Mesothelial cell of epicardium (in vitro differentiated cells): ENCODE measurements around the gene CCDC146. TPM values are rescaled to one million over a fixed set of nuclear protein-coding genes. Genes with fewer than 3 reads are reported as not detected.

Experiments used
- DNase-seq, 2 experiments: peaks; one replicate each; pipeline ENCODE4 v3.0.0; 2021; ENCODE audit warnings: low spot score in 2 of 2; ENCODE audit not compliant: unreplicated experiment in 2 of 2
- H3K27ac Mint-ChIP-seq: 2 replicates; pipeline ENCODE4 v1.8.0; 2021; ENCODE audit warnings: mixed read lengths
- H3K27me3 Mint-ChIP-seq: 2 replicates; pipeline ENCODE4 v1.8.0; 2021; ENCODE audit warnings: low read depth, mixed read lengths
- H3K36me3 Mint-ChIP-seq: 2 replicates; pipeline ENCODE4 v1.8.0; 2021; ENCODE audit warnings: mixed read lengths
- H3K4me1 Mint-ChIP-seq: 2 replicates; pipeline ENCODE4 v1.8.0; 2021; ENCODE audit warnings: mixed read lengths
- H3K4me3 Mint-ChIP-seq: 2 replicates; pipeline ENCODE4 v1.8.0; 2021; ENCODE audit warnings: mild to moderate bottlenecking, moderate library complexity, mixed read lengths
- H3K9me3 Mint-ChIP-seq: 2 replicates; pipeline ENCODE4 v1.8.0; 2021; ENCODE audit warnings: mixed read lengths
- total RNA-seq: library from RNA; stranded (reverse); gene quantifications from 3 replicates; pipeline ENCODE4 v1.2.1, GENCODE V29; 2021
- TF ChIP-seq, protein P1 (sequence below): fragments of 200-600 bp; sonication (generic); IDR thresholded peaks from one replicate; pipeline ENCODE4 v1.5.0; 2021; ENCODE audit warnings: antibody characterized with exemption; ENCODE audit not compliant: unreplicated experiment

CCDC146 gene
- total RNA-seq, 1 donor from 2014 or later: 13.9 TPM

DNA sequence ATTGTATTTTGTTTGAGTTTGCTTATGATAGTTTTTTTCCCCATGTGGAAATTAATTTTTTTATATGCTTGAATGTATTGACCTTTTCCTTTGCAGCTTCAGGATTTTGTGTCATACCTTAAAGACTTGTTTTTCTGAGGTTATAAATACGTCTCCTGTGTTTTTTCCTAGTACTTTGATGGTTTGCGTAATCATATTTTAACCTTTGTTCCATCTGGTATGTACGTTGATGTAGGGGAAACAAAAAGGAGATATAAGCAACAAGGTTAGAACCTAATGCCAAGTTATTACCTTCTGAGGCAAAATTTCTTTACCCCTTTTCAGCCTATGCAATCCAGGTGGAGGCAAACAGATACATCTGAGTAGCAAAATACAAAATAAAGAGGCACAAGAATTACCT lies 59.3 kb downstream of the CCDC146 start:
- no peaks in the 10 kb centered on the region for H3K27me3 Mint-ChIP-seq
- no peaks in the 10 kb centered on the region for H3K4me1 Mint-ChIP-seq
- no peaks in the 10 kb centered on the region for H3K9me3 Mint-ChIP-seq
- no peak for DNase-seq
- TF ChIP-seq, protein P1, sequence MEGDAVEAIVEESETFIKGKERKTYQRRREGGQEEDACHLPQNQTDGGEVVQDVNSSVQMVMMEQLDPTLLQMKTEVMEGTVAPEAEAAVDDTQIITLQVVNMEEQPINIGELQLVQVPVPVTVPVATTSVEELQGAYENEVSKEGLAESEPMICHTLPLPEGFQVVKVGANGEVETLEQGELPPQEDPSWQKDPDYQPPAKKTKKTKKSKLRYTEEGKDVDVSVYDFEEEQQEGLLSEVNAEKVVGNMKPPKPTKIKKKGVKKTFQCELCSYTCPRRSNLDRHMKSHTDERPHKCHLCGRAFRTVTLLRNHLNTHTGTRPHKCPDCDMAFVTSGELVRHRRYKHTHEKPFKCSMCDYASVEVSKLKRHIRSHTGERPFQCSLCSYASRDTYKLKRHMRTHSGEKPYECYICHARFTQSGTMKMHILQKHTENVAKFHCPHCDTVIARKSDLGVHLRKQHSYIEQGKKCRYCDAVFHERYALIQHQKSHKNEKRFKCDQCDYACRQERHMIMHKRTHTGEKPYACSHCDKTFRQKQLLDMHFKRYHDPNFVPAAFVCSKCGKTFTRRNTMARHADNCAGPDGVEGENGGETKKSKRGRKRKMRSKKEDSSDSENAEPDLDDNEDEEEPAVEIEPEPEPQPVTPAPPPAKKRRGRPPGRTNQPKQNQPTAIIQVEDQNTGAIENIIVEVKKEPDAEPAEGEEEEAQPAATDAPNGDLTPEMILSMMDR: no peak
- H3K36me3 Mint-ChIP-seq: no peaks in the 10 kb centered on the region
- H3K27ac Mint-ChIP-seq: no peak overlapping the region
- no peak overlapping the region for H3K4me3 Mint-ChIP-seq

DNA sequence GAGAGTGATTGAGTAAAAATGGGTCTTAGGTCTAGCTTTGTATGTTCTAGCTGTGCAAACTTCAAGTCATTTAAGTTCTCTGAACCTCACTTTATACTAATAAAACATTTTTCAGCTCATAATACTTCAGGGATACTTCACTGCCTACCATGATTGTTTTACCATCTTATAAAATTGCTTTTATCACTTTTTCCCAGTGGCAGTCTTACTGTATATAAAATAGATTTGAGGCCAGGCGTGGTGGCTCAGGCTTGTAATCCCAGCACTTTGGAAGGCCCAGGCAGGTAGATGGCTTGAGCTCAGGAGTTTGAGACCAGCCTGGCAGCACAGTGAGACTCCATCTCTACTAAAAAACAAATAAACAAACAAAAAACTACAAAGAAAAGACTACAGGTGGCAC lies 59.8 kb downstream of the CCDC146 start:
- Mint-ChIP-seq H3K4me3 (no peak overlapping the region), H3K27me3 (no peaks in the 10 kb centered on the region), H3K9me3 (no peaks in the 10 kb centered on the region), H3K27ac (no peak overlapping the region), H3K36me3 (no peaks in the 10 kb centered on the region), H3K4me1 (no peaks in the 10 kb centered on the region)
- DNase-seq: no peak
- TF ChIP-seq, protein P1: no peak

DNA sequence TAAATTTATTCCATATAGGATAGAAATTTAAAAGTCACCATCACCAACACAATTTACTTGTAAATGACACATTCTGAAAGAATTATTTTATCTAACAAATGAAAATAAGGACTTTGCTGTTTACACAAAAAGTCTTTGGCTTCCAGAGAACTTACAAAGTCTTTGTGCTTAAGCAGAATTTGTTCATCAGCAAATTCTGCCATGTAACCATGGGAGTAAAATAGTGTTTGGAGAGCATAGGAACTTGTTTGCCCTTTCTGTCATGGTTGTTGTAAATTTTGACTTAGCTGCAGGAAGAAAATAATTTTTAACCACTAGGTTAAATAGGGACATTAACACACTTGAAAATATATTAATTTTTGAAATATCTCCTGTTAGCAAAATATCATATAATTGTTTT lies 62.0 kb downstream of the CCDC146 start:
- TF ChIP-seq, protein P1: peak; percentile 9
- Mint-ChIP-seq H3K4me3 (no peak overlapping the region), H3K9me3 (no peaks in the 10 kb centered on the region), H3K4me1 (no peaks in the 10 kb centered on the region), H3K36me3 (no peaks in the 10 kb centered on the region), H3K27me3 (no peaks in the 10 kb centered on the region), H3K27ac (no peak overlapping the region)
- DNase-seq: no peak

DNA sequence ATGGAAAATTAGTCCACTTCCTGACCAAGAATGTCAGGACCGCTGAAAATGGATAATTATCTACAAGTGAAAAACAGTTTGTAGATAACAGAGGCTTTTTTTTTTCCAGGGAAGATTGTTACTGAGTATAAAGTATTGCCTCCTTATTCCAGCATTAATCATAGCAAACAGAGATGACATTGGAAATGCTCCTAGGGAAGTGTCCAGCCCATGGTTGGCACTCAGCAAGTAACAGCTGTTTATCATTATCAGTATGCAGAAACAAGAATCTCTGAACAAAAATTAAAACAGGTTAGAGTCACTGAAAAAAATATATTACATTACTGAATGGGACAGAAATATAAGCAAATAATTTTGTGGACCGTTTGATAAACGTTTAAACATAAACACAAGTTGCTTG lies 62.6 kb downstream of the CCDC146 start:
- TF ChIP-seq, protein P1: no peak
- Mint-ChIP-seq H3K9me3 (no peaks in the 10 kb centered on the region), H3K4me1 (no peaks in the 10 kb centered on the region), H3K27me3 (no peaks in the 10 kb centered on the region), H3K36me3 (no peaks in the 10 kb centered on the region), H3K4me3 (no peak overlapping the region), H3K27ac (no peak overlapping the region)
- no peak for DNase-seq

DNA sequence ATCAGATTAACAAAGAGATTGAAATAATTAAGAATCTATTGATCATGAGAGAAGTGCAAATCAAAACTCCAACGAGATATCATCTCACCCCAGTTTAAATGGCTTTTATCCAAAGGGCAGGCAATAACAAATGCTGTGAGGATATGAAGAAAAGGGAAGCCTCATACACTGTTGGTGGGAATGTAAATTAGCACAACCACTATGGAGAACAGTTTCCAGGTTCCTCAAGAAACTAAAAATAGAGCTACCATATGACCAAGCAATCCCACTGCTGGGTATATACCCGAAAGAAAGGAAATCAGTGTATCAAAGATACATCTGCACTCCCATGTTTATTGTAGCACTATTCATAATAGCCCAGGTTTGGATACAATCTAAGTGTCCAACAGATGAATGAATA lies 63.5 kb downstream of the CCDC146 start:
- Mint-ChIP-seq H3K9me3 (no peaks in the 10 kb centered on the region), H3K4me1 (no peaks in the 10 kb centered on the region), H3K36me3 (no peaks in the 10 kb centered on the region), H3K27me3 (no peaks in the 10 kb centered on the region), H3K4me3 (no peak overlapping the region), H3K27ac (no peak overlapping the region)
- no peak for DNase-seq
- TF ChIP-seq, protein P1: no peak

DNA sequence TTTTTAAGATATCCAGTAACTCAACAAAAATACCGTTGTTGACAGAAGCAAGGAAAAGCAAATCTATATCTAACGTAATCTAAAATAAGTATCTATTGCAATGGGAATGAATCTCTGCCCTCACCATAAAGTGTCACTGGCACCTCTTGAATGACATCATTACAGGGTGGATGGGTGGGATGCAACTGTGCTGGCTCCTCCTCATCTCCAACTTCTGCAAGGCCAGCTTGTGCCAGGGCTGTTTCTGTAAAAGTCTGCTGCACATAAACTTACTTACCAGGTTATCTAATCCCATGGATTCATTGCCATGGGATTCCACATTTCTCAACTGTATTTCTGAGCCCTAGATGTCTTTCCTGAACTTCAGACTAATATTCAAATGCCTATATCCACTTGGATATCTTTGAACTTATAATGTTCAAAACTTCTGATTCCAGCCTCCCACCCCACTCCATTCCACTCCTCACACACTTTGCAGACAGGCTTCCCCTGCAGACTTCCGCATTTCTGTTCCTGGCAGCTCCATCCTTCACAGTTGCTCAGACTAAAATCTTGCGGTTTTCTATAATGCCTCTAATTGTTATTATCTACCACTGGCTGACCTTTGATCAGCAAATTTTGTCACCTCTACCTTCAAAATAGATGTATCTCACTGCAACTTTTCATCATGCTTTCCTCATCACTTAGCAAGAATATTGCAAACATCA lies 66.5 kb downstream of the CCDC146 start:
- Mint-ChIP-seq H3K4me1 (no peaks in the 10 kb centered on the region), H3K36me3 (no peaks in the 10 kb centered on the region), H3K9me3 (no peaks in the 10 kb centered on the region), H3K27ac (no peak overlapping the region), H3K27me3 (no peaks in the 10 kb centered on the region), H3K4me3 (no peak overlapping the region)
- DNase-seq: no peak
- TF ChIP-seq, protein P1: no peak
